Bone marrow (tissue), 2 donors: Measurements from ENCODE around the gene CDK2AP2.
"Not testable (repeated sequence)": the region's sequence is repeated elsewhere in the genome, so short reads cannot be mapped to it uniquely, and the experiment has no call there.

Experiments used
- DNase-seq, 2 donors: peaks; one replicate each; lab custom pipeline; 2025; lab: John Stamatoyannopoulos, UW

CDK2AP2 gene

GRCh38 chr11:67489885-67490726 is 17.9 kb downstream of the CDK2AP2 start:
- no peak for DNase-seq

DNA sequence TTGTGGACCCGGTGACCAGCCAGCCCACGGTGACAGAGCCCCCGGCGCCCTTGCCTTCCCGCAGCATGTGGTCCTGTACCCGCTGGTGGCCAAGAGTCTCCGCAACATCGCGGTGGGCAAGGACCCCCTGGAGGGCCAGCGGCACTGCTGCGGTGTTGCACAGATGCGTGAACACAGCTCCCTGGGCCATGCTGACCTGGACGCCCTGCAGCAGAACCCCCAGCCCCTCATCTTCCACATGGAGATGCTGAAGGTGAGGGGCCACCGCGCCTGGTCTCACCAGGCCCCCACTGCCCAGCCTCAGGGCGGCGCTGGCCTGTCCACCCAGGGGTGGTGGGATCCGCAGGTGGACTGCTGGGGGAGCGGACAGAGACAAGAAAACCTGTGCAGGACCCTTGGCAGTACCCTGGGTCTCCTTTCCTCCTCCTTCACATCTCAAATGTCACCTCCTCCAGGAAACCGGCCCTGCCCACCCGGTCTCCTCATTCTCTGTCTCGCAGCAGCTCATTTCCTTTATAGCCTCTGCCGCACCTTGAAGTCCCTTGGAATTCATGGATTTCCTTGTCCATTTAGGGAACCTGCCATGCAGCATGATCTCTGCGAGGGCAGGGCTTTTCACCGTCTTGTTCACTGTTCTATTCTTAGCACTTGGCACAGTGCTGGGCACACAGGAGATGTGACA is 18.6 kb downstream of the CDK2AP2 start:
- no peak for DNase-seq

- DNase-seq = no peak
These were observed 21.3 kb downstream of the CDK2AP2 start for GRCh38 chr11:67486481-67487195.

DNA sequence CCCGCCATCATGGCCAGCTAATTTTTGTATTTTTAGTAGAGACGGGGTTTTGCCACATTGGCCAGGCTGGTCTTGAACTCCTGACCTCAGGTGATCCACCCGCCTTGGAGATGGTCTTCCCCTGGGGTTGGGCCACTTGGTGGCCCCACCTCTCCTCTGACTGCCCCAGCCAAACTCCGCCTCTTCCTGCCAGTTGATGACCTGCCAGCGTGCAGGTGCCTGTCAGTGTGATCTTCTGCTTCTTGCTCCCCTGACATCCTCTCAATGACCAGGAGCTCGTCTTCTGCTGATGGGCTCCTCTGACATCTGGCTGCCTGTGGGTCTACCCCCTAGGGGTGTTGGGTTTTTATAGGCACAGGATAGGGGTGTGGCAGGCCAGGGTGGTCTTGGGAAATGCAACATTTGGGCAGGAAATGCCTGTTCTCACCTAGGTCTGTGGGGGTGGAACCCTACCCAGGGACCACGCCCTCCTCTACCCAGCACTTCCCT is 22.0 kb downstream of the CDK2AP2 start:
- DNase-seq = not testable (repeated sequence)

DNA sequence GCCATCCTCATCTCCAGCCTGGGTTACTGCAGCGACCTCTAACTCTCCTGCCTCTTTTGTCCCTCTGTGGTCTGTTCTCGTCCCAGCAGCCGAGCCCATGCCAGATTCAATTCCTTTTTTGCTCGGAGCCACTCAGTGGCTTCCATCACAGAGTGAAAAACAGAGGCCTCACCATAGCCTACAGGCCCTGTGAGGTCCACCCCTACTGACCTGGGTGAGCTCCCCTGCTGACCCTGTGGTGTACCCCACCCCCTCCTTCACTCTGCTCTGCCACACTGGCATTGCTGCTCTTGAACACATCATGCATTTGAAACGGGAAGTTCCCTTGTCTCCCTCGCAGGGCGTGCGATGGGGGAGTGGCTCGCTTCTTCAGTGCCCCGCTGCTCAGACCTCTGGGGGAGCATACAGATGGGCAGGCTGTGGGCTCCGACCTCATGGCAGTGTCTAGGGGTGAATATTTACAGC is 23.1 kb downstream of the CDK2AP2 start:
- peak; percentile 20 to 65 for DNase-seq

DNA sequence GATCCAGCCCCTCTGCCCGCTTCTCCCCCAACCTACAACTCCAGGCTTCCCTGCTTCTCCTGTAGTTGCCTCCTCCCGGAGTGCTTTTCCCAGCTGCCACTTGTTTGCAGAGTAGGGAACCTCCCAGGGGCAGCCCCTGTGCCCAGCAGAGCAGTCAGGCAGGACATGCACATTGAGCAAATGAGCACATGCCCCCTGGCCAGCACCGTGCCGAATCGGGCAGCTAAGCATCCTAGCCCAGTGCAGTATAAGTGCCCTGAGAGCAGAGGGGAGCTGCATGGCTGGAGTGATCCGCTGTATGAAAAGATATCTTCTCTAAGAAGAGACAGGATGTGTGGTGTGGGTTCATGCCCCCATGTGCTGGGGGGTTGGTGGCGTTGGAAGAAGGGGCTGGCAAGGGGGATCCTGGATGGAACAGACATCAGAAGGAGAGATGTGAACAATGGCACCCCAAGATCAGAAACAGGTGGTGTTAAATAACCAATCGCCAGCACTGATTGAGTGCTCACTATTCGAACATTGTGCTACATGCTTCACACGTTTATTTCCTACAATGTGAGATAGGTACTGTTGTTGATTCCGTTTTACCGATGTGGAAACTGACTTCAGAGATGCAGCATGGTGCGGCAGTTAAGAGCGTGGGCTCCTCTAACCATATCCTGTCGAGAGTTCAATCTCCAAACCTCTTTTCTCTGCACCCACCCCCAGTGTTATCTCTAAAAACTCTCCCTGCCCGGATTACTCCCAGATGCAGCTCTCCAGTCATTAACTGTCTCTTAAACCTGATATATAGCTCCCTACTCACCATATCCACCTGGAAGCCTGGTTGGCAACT is 23.9 kb downstream of the CDK2AP2 start:
- no peak for DNase-seq

GRCh38 chr11:67482827-67483798 is 24.8 kb downstream of the CDK2AP2 start, which contains the start of gene AIP:
Gene AIP, plus strand, starts transcription at chr11:67483026. Its CDS starts 133 bp downstream, at chr11:67483159.
- DNase-seq = peak; percentile 89 to 95

- DNase-seq = peak in 1 of 2 donors; percentile 88
These were observed 25.6 kb downstream of the CDK2AP2 start for GRCh38 chr11:67482275-67482826.

GRCh38 chr11:67477344-67478050 is 30.5 kb downstream of the CDK2AP2 start:
- not testable (repeated sequence) for DNase-seq

DNA sequence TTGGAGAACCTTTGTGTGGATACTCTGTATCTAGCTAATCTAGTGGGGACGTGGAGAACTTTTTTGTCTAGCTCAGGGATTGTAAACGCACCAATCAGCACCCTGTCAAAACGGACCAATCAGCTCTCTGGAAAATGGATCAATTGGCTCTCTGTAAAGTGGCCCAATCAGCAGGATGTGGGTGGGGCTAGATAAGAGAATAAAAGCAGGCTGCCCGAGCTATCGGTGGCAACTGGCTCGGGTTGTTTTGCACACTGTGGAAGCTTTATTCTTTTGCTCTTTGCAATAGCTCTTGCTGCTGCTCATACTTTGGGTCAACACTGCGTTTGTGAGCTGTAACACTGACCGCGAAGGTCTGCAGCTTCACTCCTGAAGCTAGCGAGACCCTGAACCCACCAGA is 31.3 kb downstream of the CDK2AP2 start:
- DNase-seq = not testable (repeated sequence)

DNA sequence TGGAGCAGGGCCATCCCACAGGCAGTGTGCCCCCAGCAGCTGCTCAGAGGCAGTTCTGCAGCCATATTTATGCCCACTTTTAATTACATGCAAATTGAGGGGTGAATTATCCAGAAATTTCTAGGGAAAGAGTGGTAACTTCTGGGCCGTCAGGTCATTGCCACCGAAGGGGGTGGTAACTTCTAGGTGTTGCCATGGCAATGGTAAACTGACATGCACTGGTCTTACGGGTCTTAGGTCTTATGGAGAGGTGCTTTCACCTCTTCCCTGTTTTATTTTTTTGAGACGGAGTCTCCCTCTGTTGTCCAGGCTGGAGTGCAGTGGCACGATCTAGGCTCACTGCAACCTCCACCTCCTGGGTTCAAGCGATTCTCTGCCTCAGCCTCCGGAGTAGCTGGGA is 35.1 kb downstream of the CDK2AP2 start:
- no peak for DNase-seq

GRCh38 chr11:67470337-67471002 is 37.5 kb downstream of the CDK2AP2 start:
- no peak for DNase-seq

DNA sequence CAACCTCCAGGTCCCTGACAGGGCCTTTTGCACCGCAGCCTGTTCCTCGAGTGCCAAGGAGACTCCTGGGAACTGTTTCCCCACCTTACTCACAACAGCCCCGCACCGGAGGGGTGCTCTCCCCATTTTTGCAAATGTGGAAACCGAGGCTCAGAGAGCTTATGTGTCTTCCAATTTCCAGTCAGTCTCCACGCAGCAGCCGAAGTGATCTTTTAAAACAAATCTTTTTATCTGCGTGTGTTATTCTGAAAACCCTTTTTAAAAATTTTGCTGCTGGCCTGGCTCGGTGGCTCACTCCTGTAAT is 38.5 kb downstream of the CDK2AP2 start:
- DNase-seq = no peak

GRCh38 chr11:67468759-67469507 is 39.0 kb downstream of the CDK2AP2 start, which contains the start of gene TMEM134:
Gene TMEM134, minus strand, starts transcription at chr11:67469251. Its CDS starts 59 bp downstream, at chr11:67469192.
- peak; percentile 72 to 84 for DNase-seq

GRCh38 chr11:67468456-67468758 is 39.6 kb downstream of the CDK2AP2 start:
- DNase-seq = no peak

DNA sequence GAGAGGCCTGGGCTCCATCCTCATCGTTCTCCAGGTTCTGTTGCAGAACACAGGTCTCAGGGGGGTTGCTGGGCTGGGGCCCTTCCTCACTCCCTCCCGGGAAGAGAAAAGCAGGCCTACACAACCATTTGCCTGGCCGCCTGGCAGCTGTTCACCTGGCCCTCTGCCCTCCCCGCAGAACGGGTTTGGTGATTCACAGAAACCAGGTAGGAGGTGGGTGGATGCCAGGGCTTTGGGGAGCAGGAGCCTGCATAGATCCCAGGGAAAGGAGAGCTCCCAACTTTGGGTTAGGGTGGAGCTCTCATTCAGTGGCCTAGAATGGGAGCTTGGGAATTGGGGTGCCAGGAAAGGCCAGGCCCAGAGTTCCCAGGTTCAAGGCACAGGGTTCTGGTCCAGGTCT is 39.9 kb downstream of the CDK2AP2 start:
- DNase-seq = no peak

- no peak for DNase-seq
These were observed 40.8 kb downstream of the CDK2AP2 start for GRCh38 chr11:67466962-67467771.
